ENCODE results near the gene PTCHD4. TPM values are rescaled to one million over a fixed set of nuclear protein-coding genes. Genes with fewer than 3 reads are reported as not detected.

The PTCHD4 gene
- total RNA-seq, 2 donors from 2014 or later: not detected

DNA sequence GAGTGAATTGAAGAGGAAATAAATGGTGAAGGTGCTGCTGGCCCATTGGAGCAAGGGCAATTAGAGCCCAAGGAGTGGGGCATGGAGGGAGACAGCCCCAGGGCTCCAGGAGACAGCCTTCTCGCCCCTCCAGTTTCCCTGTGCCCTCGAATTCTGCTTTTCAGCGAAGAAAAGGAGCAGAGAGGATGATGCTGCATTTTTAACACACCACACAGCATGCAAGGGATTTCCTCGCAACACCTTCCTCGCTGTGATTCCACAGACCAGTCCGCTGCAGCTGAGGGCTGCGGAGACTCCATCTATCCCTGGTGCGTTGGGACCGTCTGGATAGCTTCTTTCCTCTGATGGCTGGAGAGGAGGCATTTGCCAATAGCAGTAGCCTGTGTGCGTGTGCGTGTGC, 41.7 kb downstream of the PTCHD4 start:
- DNase-seq: no peak
- Histone ChIP-seq H3K27ac (no peak overlapping the region), H3K9me3 (no peaks in the 10 kb centered on the region), H3K9ac (ENCODE audit: low read depth in 2 of 2, low read length in 2 of 2) (no peak overlapping the region), H3K4me1 (no peaks in the 10 kb centered on the region), H3K27me3 (peaks cover 4% of the 10 kb centered on the region), H3K36me3 (no peaks in the 10 kb centered on the region), H3K4me3 (no peak overlapping the region)
- no peak for TF ChIP-seq CTCF (IDR thresholded peaks at IDR 0.05)
- intact Hi-C loops (cut with DNase I): no loop called here

DNA sequence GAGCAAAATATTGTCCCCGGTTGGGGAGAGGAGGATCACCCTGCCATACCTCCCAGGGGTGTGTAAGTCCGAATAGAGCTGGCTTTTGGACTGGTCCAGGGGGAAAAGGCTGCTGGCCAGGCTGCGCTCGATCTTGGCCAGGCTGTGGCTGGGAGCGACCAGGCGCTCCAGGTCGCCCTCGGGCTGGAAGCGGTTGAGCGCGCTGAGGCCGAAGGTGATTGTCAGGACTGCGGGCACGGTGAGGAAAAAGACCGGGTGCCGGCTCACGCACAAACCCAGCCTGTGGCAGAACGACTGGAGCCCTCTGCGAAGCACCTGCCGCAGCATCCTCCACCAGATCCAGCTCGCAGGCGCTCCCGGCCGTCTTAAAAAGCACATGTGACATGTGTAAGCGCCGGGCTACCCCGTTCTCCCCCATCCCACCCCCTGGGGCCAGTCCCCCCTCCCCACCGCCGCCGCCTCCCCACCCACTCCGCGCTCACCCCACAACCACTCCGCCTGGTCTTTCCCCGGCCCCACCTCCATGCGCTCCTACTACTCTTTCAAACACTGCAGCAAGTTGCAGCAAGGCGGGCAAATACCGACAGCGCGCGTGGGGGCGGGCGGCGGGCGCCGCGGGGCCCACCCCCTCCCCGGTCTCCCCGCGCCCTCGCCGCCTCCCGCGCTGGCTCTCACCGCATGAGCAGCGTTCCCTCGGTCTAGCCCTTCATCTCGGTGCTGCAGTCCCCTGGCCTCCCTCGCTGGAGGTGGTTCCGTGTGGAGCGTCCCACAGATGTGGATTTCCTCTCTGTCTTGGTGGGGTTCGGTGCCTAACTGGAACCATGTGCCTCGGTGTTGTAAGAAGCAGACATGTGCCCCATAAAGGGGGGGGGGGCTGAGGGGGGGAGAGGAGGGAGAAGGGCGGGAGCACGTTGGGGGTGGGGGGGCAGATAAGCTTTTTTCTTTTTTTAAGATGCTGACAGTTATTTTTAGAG, 42.4 kb downstream of the PTCHD4 start:
- H3K36me3 ChIP-seq: no peaks in the 10 kb centered on the region
- H3K9me3 ChIP-seq: no peaks in the 10 kb centered on the region
- no peak overlapping the region for H3K4me3 ChIP-seq
- DNase-seq: no peak
- intact Hi-C loops (cut with DNase I): no loop called here
- H3K9ac ChIP-seq (ENCODE audit: low read depth in 2 of 2, low read length in 2 of 2): no peak overlapping the region
- no peaks in the 10 kb centered on the region for H3K4me1 ChIP-seq
- no peak overlapping the region for H3K27ac ChIP-seq
- no peak for TF ChIP-seq CTCF (IDR thresholded peaks at IDR 0.05)
- peaks cover 4% of the 10 kb centered on the region for H3K27me3 ChIP-seq

DNA sequence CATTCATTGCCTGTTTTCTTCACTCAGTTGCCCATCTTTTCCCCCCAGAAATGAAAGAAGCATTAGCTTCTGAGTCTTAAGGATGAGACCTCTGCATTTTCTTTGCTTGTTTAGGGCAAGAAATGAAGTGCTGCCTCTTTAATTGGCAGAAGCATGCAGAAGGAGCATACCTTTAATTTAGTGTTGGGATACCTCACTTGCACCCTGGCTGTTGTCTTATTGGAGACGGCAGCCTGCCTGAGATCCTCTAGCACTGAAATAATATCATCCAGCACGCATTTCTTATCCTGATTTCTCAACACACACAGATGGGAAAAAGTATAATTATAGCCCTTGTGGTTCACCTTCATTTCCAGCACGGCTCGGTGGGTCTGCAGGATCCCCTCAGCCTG, 43.1 kb downstream of the PTCHD4 start:
- no peaks in the 10 kb centered on the region for H3K36me3 ChIP-seq
- TF ChIP-seq CTCF (IDR thresholded peaks at IDR 0.05): no peak
- H3K4me1 ChIP-seq: no peaks in the 10 kb centered on the region
- H3K9me3 ChIP-seq: no peaks in the 10 kb centered on the region
- H3K4me3 ChIP-seq: no peak overlapping the region
- H3K27me3 ChIP-seq: peaks cover 4% of the 10 kb centered on the region
- no peak for DNase-seq
- no peak overlapping the region for H3K9ac ChIP-seq (ENCODE audit: low read depth in 2 of 2, low read length in 2 of 2)
- H3K27ac ChIP-seq: no peak overlapping the region
- intact Hi-C loops (cut with DNase I): no loop called here

DNA sequence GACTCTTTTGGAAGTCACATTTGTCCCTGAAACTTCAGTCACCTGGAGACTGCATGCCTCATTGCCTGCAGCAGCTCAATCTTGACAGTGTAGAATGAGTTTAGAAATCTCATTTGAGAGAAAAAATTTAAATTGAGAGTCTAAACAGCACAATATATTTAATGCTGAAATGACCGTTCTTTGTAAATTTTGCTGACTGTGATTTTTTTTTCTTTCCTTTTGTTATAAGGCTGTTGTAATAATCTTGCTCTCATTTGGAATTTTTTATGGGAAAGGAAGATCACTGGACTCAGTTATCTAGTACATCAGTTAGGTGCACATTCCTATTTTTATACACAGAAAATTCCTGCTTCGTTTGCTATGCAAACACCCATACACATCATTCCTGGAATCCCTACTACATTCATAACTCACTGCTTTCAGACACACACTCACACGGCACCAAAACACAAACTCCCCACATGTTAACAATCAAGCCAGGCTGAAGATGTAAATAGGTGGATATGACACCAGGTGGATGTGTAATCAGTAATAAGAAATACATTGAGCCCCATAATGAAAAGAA, 43.8 kb downstream of the PTCHD4 start:
- TF ChIP-seq CTCF (IDR thresholded peaks at IDR 0.05): no peak
- peaks cover 4% of the 10 kb centered on the region for H3K27me3 ChIP-seq
- no peak overlapping the region for H3K4me3 ChIP-seq
- no peak for DNase-seq
- no peaks in the 10 kb centered on the region for H3K4me1 ChIP-seq
- no peaks in the 10 kb centered on the region for H3K36me3 ChIP-seq
- no peaks in the 10 kb centered on the region for H3K9me3 ChIP-seq
- intact Hi-C loops (cut with DNase I): no loop called here
- no peak overlapping the region for H3K27ac ChIP-seq
- H3K9ac ChIP-seq (ENCODE audit: low read depth in 2 of 2, low read length in 2 of 2): no peak overlapping the region

DNA sequence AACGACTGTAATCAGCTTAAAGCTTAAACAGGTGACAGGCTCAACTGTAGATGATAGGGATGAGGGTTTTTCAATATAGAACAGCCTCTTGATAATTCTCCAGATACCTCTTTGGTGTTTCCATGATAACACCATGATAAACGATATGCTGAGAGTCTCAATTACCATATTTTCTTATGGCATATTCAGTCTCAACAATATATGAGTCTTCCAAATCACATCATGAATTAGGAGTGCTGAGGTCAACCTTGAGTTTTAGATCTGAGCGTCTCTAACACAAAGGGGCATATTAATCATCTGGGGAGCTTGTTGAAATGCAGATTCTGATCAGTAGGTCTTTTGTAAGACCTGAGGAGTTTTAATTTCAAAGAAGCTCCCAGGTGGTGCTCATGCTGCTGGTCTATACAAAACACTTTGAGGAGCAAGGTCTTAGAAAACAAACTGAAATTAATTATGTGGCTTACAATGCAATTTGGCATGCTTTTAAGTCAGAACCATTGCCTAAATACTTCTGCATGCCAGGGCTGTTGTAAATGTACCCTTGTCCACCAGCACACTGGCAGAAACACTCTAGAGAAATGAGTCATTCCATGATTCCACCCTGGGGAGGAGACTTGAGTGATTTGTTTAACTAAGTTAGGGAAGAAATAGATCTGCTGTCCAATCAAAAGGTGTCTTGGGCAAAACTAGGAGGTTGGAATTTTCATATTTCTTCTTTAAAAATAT, 49.6 kb downstream of the PTCHD4 start:
- intact Hi-C loops (cut with DNase I): no loop called here
- H3K4me1 ChIP-seq: no peaks in the 10 kb centered on the region
- H3K4me3 ChIP-seq: no peak overlapping the region
- H3K27me3 ChIP-seq: no peaks in the 10 kb centered on the region
- H3K36me3 ChIP-seq: no peaks in the 10 kb centered on the region
- DNase-seq: no peak
- H3K9ac ChIP-seq (ENCODE audit: low read depth in 2 of 2, low read length in 2 of 2): no peak overlapping the region
- TF ChIP-seq CTCF (IDR thresholded peaks at IDR 0.05): no peak
- no peak overlapping the region for H3K27ac ChIP-seq
- H3K9me3 ChIP-seq: no peaks in the 10 kb centered on the region

All from colonic mucosa (tissue), 4 donors.